Psoas muscle (tissue), 8 donors: Measurements from ENCODE around the gene IKZF1. TPM values are rescaled to one million over a fixed set of nuclear protein-coding genes. Genes with fewer than 3 reads are reported as not detected.

Source experiments
- ATAC-seq, 4 donors: fragments of 200-7000 bp; cut with Tn5 transposase; one replicate each; pipeline ENCODE4 v1.9.1; 2020; ENCODE audit warnings: moderate library complexity in 3 of 4, mild to moderate bottlenecking in 2 of 4
- DNase-seq, 2 donors: peaks; one replicate each; pipeline ENCODE4 v3.0.0-alpha.2; 2020
- H3K27ac ChIP-seq: fragments of 200-600 bp; one replicate; pipeline ENCODE4 v1.8.0; 2022
- H3K27me3 ChIP-seq, 3 donors: fragments of 200-600 bp in 1 of 3; one replicate each; pipeline versions ENCODE4 v1.6.1 to v1.8.0; 2013 to 2022; ENCODE audit warnings: low read length in 2 of 3, mild to moderate bottlenecking in 2 of 3, moderate library complexity in 1 of 3; ENCODE audit not compliant: insufficient read depth in 3 of 3
- H3K36me3 ChIP-seq, 2 donors: fragments of 200-600 bp in 1 of 2; one replicate each; pipeline versions ENCODE4 v1.6.1 to v1.8.0; 2013 to 2022; ENCODE audit warnings: low read depth in 1 of 2, mild to moderate bottlenecking in 1 of 2, moderate library complexity in 1 of 2; ENCODE audit not compliant: insufficient read depth in 1 of 2
- H3K4me1 ChIP-seq: fragments of 200-600 bp; one replicate; pipeline ENCODE4 v1.8.0; 2022
- H3K4me3 ChIP-seq: fragments of 200-600 bp; one replicate; pipeline ENCODE4 v1.8.0; 2022; ENCODE audit warnings: mild to moderate bottlenecking
- H3K9me3 ChIP-seq: fragments of 200-600 bp; one replicate; pipeline ENCODE4 v1.8.0; 2022
- WGBS, 3 donors: extraction: QIAGEN DNeasy Blood & Tissue Kit; methylation state at CpG; one replicate each; pipeline versions ENCODE4 v1.1.6 to v1.1.7; 2013; 5-methylcytosine and 5-hydroxymethylcytosine counted together
- intact Hi-C, 2 donors: fragments of 100-400 bp; cut with DNase I; formaldehyde crosslinking; loops; one replicate each; pipeline versions ENCODE4 v1.11.0 to v1.14.2; 2022
- polyA plus RNA-seq, 3 donors: library from polyadenylated mRNA; stranded (reverse); fragments of 200-250 nt; gene quantifications; one replicate each; pipeline ENCODE4 v1.2.3, GENCODE V29; 2013
- total RNA-seq, 4 donors: library from RNA; stranded (reverse); fragmentation: NEBNext Ultra II Directional in 2 of 4; extraction: Animal tissue kit (Norgen Biotek cat#: 25700) in 2 of 4; gene quantifications; one replicate each; pipeline versions ENCODE4 v1.2.1 to v1.2.4, GENCODE V29; 2021 to 2023
- TF ChIP-seq, protein P1 (sequence below): fragments of 200-600 bp; IDR thresholded peaks from one replicate; pipeline ENCODE4 v1.8.0; 2022; ENCODE audit warnings: antibody characterized with exemption
- donor health status: healthy with polysubstance abuse.
- donor health status: DM: no; HTN: no; CAD: no; lungs with moderate emphysema.
- donor health status: Bipolar disorder and iron deficiency.
- donor health status: healthy.
- donor health status: DM: yes; HTN: yes; CAD: no.
- donor health status: DM: no; HTN: no; CAD: no.
- donor health status: DM: no; HTN: no; CAD: no.
- donor health status: DM: yes; HTN: yes; CAD: no.

IKZF1 gene
- total and polyA plus RNA-seq, 7 donors = 0.18 to 2.0 (median 1.1) TPM

DNA sequence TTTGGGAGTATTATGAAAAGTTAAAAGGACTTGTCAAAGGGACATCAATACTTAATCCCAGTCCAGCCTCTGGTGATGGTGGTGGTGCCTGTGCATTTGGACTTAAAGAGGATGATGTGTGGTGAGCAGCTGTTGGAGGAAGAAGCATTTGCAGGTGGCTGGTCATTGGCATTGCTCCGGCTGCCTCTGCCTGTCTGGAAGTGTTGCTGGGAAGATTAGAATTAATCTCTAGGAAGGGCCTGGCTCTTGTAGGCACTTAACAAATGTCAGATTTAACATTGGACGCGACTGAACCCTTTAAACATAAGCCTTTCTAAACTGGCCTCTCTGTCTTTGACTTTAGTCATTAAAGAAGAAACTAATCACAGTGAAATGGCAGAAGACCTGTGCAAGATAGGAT is 86.9 kb downstream of the IKZF1 start:
- ATAC-seq = no peak
- intact Hi-C loops = no loop called here

DNA sequence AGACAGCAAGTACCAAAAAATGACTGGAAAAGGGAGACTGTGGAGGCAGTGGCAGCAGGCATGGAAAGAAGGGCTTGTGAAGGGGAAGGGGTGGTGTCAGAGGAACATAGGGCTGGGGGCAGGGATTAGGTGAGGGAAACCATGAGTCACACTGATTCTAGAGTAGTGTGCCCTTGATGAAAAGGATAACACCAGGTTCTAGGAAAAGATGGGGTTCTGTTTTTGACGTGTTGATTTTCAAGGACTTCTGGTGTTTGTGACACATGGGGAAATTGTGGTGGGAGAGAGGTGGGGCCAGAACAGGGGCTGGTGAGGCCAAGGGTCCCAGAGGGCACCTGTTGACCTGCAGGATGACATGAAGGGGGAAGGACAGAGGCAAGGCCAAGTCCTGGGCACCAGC is 88.6 kb downstream of the IKZF1 start:
- no peak overlapping the region for H3K4me3 ChIP-seq
- TF ChIP-seq, protein P1, sequence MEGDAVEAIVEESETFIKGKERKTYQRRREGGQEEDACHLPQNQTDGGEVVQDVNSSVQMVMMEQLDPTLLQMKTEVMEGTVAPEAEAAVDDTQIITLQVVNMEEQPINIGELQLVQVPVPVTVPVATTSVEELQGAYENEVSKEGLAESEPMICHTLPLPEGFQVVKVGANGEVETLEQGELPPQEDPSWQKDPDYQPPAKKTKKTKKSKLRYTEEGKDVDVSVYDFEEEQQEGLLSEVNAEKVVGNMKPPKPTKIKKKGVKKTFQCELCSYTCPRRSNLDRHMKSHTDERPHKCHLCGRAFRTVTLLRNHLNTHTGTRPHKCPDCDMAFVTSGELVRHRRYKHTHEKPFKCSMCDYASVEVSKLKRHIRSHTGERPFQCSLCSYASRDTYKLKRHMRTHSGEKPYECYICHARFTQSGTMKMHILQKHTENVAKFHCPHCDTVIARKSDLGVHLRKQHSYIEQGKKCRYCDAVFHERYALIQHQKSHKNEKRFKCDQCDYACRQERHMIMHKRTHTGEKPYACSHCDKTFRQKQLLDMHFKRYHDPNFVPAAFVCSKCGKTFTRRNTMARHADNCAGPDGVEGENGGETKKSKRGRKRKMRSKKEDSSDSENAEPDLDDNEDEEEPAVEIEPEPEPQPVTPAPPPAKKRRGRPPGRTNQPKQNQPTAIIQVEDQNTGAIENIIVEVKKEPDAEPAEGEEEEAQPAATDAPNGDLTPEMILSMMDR = no peak
- ATAC-seq = no peak
- intact Hi-C loops = no loop called here
- no peaks in the 10 kb centered on the region for H3K4me1 ChIP-seq
- no peaks in the 10 kb centered on the region for H3K36me3 ChIP-seq
- no peaks in the 10 kb centered on the region for H3K9me3 ChIP-seq
- no peak for DNase-seq
- H3K27me3 ChIP-seq = peaks cover 0 to 2% (median 0%) of the 10 kb centered on the region in 3 donors
- 69 to 94% (median 77%) methylated on average over 1 of the region's 1 CpG for WGBS, 3 donors
- no peak overlapping the region for H3K27ac ChIP-seq

More for the DNA sequence above, 86.9 kb downstream of the IKZF1 start:
- Histone ChIP-seq H3K4me1 (no peaks in the 10 kb centered on the region), H3K36me3 (no peaks in the 10 kb centered on the region), H3K27ac (no peak overlapping the region), H3K27me3 (no peaks in the 10 kb centered on the region), H3K9me3 (no peaks in the 10 kb centered on the region), H3K4me3 (no peak overlapping the region)
- TF ChIP-seq, protein P1 = no peak
- no peak for DNase-seq
- 39 to 60% (median 45%) methylated on average over 3 of the region's 3 CpGs for WGBS, 3 donors

DNA sequence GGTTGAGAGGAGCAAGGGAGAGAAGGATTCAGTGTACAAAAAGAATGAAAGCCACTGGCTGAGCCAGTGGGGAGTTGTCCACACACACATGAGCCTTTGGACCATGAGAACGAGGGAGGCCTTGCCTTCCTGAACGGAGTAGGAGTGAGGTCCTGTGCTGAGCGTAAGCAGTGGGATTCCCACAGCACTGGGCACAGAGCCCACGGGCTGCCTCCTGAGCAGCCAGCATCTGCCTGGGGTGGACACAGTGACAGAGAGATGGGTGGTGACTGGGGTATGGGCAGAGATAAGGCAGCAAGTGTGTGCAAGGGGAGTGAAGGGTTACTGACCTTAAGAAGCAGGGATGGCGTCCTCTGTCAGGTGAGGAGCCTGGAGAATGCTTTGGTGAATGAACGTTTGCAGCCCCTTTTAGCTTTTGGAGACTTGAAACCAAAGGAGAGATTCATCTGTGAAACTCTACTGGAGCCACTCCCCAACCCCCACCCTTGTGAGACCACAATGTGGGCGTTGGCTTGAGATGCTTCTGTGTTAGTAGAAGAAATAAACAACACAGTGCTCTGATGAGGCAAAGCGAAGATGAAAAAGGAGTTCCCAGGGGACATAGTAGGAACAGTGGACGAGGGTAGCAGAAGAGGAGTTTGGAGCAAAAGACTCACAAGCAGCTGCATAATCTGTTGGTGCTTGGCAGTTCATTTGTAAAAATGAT is 89.2 kb downstream of the IKZF1 start:
- Histone ChIP-seq H3K27me3 (peaks cover 0 to 3% (median 2%) of the 10 kb centered on the region in 3 donors), H3K4me1 (no peaks in the 10 kb centered on the region), H3K36me3 (no peaks in the 10 kb centered on the region), H3K4me3 (no peak overlapping the region), H3K9me3 (no peaks in the 10 kb centered on the region), H3K27ac (no peak overlapping the region)
- TF ChIP-seq, protein P1 = no peak
- intact Hi-C loops = no loop called here
- DNase-seq (no peak), ATAC-seq (no peak)
- 47 to 56% (median 51%) methylated on average over 9 of the region's 9 CpGs for WGBS, 3 donors

DNA sequence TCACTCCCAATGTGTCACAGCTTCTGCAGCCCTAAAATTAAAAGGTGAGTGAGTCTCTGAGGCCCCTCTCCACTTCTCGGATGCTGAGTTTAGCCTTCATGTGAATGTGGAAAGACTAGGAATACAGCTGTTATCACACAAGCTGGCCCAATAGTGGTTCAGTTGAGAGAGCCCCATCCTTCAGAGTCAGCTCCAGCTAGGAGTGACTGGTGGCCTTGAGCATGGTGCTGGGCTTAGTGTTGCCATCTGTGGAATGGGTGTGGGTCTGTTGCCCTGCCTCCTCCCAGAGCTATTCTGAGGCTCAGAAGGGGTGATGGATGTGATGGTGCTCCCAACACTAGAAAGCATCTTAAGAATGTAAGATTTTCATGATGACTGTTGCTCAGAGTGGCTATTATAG is 89.8 kb downstream of the IKZF1 start:
- Histone ChIP-seq H3K36me3 (no peaks in the 10 kb centered on the region), H3K4me3 (no peak overlapping the region), H3K27ac (no peak overlapping the region), H3K4me1 (no peaks in the 10 kb centered on the region), H3K27me3 (peaks cover 0 to 8% (median 2%) of the 10 kb centered on the region in 3 donors), H3K9me3 (no peaks in the 10 kb centered on the region)
- intact Hi-C loops = no loop called here
- TF ChIP-seq, protein P1 = no peak
- ATAC-seq (no peak), DNase-seq (no peak)
- 81 to 100% (median 95%) methylated on average over 1 of the region's 1 CpG for WGBS, 3 donors

DNA sequence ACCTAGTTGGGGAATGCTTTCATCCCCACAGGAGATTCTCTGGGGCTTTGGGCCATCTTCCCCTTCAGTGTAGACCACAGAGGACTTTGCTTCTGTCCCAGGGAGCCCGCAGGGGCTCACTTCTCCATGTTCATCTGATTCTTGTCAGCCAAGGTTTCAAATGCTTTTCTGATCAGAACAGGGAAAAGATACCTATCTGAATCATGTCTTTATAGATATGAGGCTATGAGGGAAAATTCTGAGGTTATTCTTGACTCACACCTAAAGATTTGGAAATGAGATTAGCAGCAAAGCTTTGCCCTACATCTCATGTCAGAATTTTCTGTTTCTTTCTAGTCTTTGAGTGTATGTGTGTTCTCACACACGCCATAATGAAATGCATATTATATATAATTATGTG is 92.3 kb downstream of the IKZF1 start:
- H3K4me3 ChIP-seq = no peak overlapping the region
- intact Hi-C loops = no loop called here
- 73 to 86% (median 85%) methylated on average over 2 of the region's 2 CpGs for WGBS, 3 donors
- TF ChIP-seq, protein P1 = no peak
- no peaks in the 10 kb centered on the region for H3K4me1 ChIP-seq
- peaks cover 2 to 30% (median 3%) of the 10 kb centered on the region in 3 donors for H3K27me3 ChIP-seq
- DNase-seq = no peak
- no peaks in the 10 kb centered on the region for H3K9me3 ChIP-seq
- H3K27ac ChIP-seq = no peak overlapping the region
- H3K36me3 ChIP-seq = no peaks in the 10 kb centered on the region
- ATAC-seq = no peak
